Activated CD4-positive, alpha-beta T cell treated with anti-CD3 and anti-CD28 coated beads for 48 hours (primary cell): ENCODE measurements around the gene TMTC3.
"Not testable (repeated sequence)": the region's sequence is repeated elsewhere in the genome, so short reads cannot be mapped to it uniquely, and the experiment has no call there.

Source experiments
- DNase-seq: peaks from one replicate; pipeline ENCODE4 v3.0.0-alpha.2; 2020

TMTC3 gene

DNA sequence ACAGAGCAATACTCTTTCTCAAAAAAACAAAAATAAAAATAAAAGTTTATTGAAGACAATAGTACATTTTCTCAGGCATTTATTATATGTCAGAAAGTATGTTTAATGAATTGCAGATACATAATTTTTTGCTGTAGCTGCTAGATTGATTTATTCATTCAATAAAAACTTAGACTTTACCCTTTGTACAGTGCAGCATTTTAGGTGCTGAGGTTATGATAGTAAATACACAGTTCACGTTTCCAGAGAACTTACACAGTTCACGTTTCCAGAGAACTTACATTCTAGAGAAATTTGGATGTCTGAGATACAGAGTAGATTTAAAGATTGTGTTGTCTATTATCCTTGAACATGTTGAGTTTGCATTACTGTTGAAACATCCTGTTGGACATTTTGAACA, 25.3 kb downstream of the TMTC3 start:
- DNase-seq, result no peak

DNA sequence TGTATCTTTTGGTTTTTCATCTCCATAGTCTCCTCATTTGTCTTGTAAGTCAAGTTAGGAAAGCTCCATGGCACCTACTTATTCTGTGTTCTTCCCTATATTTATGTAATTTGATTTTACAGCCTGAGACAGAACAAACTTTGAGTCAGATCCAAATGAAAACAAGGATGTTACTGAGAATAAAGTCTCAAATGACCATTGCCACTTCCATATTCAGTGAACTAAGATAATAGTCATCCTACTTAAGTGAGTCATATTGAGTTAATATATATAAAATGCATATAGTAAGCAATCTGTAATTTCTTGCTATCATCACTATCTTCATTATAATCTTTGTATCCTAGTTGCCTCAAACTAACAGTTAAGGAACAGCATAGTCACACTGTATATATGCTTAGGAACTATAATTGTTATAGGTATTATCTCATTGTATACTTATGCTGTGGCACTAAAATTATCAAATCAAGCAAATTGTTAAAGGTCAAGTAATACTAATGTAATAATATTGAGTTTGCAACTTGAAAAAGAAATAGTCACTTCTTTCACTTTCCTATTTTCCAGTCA, 30.8 kb downstream of the TMTC3 start:
- no peak for DNase-seq

DNA sequence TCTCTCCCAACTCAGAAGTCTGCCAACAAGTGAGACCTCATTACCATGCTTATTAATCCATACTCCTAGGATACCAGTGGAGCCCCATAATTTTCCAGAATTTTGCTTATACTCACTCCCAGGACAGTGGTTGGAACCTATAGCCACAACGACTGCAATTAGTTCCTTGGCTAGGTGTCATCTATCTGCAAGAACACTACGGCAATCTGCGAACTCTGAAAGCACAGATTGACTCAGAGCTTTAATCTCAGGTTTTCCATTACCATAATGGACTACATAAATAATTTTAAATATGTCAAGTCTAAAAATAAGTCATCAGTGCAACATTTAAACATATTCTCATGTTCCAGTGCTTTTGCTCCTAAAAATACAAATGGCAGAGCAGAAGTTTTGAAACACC, 33.4 kb downstream of the TMTC3 start:
- no peak for DNase-seq

DNA sequence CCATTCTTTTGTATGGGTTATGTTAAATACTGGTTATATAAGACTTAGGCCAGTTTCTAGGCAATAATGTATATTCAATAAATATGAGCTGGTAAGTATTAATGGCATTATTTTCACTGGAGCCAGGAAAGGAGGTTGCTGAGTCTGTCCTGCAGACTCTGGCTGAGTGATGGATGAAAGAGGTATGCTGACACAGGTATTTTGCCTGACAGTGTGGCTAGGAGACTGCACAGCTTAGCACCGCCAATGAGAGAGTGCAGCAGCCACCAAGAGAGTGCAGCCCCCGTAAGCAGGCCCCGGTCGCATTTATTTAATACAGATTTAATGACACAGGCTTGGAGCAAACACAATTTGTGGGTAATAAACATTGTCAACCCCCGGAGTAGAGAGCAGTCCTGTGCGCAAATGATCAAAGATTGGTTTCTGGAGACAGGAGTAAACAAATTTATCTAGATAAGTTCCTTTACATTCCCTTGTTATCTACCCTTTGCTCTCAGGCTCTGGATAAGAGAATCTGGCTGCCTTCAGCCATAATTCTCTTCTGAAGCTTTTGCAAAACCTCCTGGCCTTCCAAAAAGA, 37.4 kb downstream of the TMTC3 start:
- DNase-seq, result no peak

GRCh38 chr12:88181881-88182280, 39.8 kb downstream of the TMTC3 start:
- DNase-seq, result no peak

DNA sequence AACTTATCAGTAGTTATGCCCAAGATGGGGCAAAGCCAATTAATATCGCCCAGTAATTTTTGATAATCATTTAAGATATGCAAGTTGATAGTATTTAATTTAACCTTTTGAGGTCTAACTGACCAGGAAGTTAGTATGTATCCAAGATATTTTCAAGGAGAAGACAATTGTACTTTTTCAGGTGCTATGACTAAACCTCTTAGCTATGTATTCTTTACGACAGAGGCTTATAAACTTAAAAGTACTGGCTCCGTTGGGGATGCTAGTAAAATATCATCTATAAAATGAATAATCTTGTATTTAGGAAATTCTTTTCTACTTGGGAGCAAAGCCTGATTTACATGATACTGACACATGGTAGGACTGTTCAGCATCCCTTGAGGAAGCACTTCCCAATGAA, 40.3 kb downstream of the TMTC3 start:
- no peak for DNase-seq

DNA sequence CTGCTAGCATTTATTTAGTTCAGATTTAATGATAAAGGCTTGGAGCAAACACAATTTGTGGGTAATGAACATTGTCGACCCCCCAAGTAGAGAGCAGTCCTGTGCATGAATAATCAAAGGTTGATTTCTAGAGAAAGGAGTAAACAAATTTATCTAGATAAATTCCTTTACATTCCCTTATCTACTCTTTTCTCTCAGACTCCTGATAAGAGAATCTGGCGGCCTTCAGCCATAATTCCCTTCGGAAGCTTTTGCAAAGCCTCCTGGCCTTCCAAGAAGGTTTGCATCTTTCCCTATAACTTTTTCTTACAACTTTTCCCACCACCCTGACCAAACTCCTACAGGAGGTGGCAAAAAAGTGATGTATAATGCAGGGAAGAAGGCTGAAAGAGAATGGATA, 42.1 kb downstream of the TMTC3 start:
- no peak for DNase-seq

DNA sequence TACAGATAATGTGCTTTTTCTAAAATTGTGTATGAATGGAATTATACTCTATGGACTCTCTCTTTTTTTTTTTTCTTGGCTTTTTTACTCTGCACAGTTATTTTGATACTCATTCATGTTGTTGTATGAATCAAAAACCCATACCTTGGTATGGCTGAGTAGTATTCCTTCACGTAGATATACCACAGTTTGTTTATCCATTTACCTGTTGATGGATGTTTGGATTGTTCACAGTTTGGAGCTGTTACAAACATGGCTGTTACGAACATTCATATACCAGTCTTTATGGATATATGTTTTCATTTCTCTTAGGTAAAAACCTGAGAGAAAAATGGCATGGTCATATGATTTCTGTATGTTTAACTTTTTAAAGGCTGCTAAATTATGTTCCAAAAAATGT, 43.2 kb downstream of the TMTC3 start:
- no peak for DNase-seq

GRCh38 chr12:88185988-88186387, 43.9 kb downstream of the TMTC3 start:
- no peak for DNase-seq

DNA sequence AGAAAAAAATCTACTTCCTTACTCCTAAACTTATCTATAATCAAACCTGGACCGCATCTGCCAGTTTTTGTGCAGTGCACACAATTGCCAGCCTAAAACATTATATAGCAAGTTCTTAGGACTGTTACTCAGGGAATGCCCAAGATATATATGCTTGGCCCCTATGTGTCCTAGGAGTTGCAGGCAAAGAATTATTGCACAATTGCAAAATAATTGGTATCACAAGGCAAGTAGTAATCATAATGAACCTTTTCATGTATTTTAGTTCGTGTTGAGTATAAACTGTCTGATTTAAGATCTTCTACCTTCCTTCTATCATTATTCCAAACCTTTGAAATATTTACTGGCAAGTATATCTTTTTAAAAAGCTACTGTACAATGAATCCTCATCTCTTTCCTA, 45.5 kb downstream of the TMTC3 start:
- no peak for DNase-seq

DNA sequence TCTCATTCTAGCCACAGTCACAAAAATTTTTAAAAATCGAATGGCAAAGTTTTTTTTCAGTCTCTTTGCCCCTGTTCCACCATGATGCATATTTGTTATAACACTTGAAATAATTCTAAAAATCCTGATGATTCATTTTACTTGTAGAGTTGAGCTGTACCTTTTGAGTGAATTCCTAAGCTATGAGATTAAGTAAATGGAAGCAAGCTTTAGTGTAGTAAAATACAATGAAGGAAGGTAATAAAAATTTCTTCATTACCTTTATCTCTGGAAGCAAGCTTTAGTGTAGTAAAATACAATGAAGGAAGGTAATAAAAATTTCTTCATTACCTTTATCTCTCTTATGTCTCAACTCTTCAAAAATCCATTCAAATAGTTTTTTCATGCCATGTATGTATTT, 46.1 kb downstream of the TMTC3 start:
- DNase-seq, result no peak

- DNase-seq, result no peak
These were observed 50.3 kb downstream of the TMTC3 start for GRCh38 chr12:88192426-88192825.

GRCh38 chr12:88194868-88195267, 52.8 kb downstream of the TMTC3 start:
- DNase-seq, result no peak

- no peak for DNase-seq
These were observed 57.9 kb downstream of the TMTC3 start for GRCh38 chr12:88200029-88200428.

DNA sequence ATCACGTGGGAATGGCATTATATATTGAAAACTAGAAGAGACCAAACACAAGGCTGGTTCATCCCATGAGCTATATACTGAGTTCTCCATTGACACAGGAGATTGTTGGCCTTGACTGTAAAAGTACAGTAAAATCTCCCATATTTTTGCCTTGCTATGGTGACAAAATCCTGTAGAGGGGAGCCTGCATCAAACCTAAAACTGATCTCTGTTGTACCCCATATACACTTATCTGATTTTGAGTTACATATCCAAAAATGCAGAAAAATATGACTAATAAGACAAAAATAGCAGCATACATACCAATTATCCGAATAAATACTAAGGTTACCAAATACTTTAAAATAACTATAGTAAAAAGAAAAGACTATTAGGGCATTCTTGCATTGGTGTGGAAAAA, 60.4 kb downstream of the TMTC3 start:
- no peak for DNase-seq

GRCh38 chr12:88206601-88207000, 64.5 kb downstream of the TMTC3 start:
- no peak for DNase-seq

DNA sequence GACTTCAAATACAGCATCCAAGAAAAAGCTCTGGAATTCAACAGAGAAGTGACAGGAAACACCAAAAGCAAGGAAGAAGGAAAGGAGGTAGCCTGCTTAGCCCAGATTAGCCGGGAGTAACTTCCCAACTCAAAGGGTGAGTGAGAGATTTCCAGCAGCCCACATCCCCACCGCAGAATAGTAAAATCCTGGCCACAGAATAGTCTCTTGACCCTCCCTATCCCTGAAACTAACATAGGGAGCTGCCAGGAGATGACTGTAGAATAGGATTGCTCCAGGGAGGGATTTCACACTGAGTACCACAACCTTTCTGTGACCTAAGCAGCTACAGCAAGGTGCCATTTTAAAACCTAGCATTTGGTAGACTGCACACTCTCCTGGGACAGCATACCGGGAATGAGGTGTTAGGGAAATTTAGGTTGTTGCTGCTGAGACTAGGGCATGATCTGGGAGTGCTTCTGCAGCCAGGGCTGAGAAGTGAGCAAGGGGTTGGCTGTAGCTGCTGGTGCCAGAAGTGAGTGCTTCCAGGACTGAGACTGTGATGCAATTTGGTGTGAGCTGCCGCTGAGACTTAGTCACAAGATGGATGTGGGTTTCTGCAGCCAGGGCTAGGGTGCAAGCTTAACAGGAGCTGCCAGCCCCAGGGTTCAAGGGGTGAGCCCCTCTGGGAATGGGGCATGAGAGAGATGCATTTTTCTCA, 66.0 kb downstream of the TMTC3 start:
- no peak for DNase-seq

DNA sequence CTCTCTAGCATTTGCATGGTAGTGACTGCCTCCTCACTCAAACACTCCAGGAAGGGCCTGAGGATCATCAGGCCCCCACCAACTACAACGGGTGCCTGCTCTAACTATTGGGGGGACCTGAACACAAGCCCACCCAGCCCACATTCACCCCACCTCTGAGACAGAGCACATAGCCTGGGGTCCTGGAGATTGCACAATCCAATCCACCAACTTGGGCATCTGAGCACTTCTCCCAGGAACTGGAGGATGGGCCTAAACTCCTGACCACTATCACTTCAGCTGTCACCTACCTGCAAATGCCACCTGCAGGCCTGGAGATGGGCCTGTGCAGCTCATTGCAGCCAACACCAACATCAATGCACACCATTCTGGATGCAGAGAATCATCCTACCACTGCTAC, 66.6 kb downstream of the TMTC3 start:
- DNase-seq, result no peak

- DNase-seq, result not testable (repeated sequence)
These were observed 68.2 kb downstream of the TMTC3 start for GRCh38 chr12:88210311-88210710.

DNA sequence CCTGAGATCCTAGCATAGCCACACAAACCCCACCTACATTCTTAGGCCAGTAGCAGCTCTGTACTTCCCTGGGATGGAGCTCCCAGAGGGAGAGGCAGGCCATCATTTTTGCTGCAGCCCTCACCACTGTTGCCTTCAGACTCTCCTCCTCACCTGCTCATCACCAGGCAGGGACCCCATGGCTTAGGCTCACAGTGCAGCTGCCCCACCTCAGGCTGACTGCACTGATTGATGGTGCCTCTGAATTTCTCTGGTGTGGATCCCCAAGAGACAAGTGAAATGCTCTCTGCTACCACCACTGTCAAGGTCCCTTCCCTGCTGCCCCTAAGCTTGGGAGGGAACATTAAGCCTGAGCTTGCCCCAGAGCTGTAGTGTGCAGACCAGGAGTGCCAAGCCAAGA, 76.2 kb downstream of the TMTC3 start:
- DNase-seq, result no peak

GRCh38 chr12:88219861-88220260, 77.8 kb downstream of the TMTC3 start:
- no peak for DNase-seq

- no peak for DNase-seq
These were observed 81.4 kb downstream of the TMTC3 start for GRCh38 chr12:88223519-88223918.

- DNase-seq, result no peak
These were observed 83.7 kb downstream of the TMTC3 start for GRCh38 chr12:88225776-88226175.

DNA sequence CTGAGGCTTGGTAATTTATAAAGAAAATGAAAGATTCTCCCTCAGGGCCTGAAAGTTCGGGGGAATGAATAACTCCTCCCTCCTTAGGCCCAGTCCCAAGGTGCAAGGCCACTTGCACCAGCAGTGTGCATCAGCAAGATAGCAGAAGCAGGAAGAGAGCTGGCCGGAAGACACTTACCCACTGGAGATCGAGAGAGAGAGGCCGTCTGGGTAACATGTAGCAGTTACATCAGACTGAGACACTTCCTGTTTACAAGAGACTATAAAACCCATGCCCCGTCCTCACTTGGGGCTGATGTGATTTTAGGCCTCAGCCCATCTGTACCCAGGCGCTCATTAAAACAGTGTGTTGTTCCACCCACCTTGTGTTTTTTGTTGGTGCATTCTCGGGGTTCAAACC, 85.2 kb downstream of the TMTC3 start:
- no peak for DNase-seq

GRCh38 chr12:88227871-88228270, 85.8 kb downstream of the TMTC3 start:
- DNase-seq, result no peak
